ENCODE measurements around the gene HGFAC.

DNA sequence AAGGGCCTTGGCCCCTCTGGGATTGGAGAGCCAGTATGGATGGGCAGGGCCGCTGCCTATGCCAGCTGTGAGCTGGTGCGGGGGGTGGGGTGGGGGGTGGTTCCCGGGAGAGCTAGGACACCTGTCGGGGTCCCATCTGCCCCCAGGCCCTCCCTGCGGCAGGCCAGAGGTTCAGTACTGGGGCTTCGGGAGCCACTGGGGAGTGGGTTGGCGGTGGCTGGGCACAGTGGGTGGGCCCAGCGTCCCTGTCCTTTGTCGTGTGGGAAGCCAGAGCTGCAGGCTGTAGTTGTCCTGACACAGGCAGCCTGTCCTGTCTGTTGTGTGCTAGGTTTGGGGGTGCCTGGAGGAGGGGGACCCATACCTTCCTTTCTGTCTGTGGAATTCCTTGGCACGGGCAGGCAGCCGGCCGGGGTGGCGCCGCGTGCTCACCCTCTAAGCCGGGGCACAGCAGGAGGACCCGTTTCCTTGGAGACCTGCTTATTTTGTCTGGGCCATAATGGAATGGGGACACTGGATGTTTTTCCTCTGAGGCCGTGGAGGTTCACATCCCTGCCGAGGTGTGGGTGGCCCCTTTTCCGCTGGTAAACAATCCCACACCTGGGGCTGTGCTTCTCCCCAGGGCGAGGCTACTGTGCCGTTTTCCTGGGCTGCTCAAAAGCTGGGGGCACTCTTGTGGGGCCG lies 36.1 kb downstream of the HGFAC start:
- TF ChIP-seq, protein P1, sequence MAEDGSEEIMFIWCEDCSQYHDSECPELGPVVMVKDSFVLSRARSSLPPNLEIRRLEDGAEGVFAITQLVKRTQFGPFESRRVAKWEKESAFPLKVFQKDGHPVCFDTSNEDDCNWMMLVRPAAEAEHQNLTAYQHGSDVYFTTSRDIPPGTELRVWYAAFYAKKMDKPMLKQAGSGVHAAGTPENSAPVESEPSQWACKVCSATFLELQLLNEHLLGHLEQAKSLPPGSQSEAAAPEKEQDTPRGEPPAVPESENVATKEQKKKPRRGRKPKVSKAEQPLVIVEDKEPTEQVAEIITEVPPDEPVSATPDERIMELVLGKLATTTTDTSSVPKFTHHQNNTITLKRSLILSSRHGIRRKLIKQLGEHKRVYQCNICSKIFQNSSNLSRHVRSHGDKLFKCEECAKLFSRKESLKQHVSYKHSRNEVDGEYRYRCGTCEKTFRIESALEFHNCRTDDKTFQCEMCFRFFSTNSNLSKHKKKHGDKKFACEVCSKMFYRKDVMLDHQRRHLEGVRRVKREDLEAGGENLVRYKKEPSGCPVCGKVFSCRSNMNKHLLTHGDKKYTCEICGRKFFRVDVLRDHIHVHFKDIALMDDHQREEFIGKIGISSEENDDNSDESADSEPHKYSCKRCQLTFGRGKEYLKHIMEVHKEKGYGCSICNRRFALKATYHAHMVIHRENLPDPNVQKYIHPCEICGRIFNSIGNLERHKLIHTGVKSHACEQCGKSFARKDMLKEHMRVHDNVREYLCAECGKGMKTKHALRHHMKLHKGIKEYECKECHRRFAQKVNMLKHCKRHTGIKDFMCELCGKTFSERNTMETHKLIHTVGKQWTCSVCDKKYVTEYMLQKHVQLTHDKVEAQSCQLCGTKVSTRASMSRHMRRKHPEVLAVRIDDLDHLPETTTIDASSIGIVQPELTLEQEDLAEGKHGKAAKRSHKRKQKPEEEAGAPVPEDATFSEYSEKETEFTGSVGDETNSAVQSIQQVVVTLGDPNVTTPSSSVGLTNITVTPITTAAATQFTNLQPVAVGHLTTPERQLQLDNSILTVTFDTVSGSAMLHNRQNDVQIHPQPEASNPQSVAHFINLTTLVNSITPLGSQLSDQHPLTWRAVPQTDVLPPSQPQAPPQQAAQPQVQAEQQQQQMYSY (CRISPR knock-in tag; IDR thresholded peaks at IDR 0.05): no peak
- TF ChIP-seq, protein P2, sequence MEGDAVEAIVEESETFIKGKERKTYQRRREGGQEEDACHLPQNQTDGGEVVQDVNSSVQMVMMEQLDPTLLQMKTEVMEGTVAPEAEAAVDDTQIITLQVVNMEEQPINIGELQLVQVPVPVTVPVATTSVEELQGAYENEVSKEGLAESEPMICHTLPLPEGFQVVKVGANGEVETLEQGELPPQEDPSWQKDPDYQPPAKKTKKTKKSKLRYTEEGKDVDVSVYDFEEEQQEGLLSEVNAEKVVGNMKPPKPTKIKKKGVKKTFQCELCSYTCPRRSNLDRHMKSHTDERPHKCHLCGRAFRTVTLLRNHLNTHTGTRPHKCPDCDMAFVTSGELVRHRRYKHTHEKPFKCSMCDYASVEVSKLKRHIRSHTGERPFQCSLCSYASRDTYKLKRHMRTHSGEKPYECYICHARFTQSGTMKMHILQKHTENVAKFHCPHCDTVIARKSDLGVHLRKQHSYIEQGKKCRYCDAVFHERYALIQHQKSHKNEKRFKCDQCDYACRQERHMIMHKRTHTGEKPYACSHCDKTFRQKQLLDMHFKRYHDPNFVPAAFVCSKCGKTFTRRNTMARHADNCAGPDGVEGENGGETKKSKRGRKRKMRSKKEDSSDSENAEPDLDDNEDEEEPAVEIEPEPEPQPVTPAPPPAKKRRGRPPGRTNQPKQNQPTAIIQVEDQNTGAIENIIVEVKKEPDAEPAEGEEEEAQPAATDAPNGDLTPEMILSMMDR (IDR thresholded peaks at IDR 0.05 in 2 of 3, conservative IDR thresholded peaks at IDR 0.05 in 1 of 3; ENCODE audit: control insufficient read depth in 2 of 3, extremely low read depth in 1 of 3, insufficient read depth in 1 of 3, low read depth in 3 of 3, low read length in 3 of 3): no peak
- TF ChIP-seq SIX5 (IDR thresholded peaks at IDR 0.05; ENCODE audit: low read depth, low read length, severe bottlenecking) (no peak), ZNF207 (IDR thresholded peaks at IDR 0.05; ENCODE audit: borderline replicate concordance) (no peak), TARDBP (IDR thresholded peaks at IDR 0.05; ENCODE audit: borderline replicate concordance) (no peak), NR2C2 (IDR thresholded peaks at IDR 0.05; ENCODE audit: borderline replicate concordance, control insufficient read depth, insufficient read length, low read depth) (no peak), FOXK2 (IDR thresholded peaks at IDR 0.05) (no peak), RAD21 (IDR thresholded peaks at IDR 0.05; ENCODE audit: insufficient read depth, low read depth, low read length) (no peak), CEBPB (IDR thresholded peaks at IDR 0.05; ENCODE audit: borderline replicate concordance in 1 of 2, low read depth in 2 of 2, low read length in 2 of 2) (no peak)
- TF ChIP-seq, protein P3, sequence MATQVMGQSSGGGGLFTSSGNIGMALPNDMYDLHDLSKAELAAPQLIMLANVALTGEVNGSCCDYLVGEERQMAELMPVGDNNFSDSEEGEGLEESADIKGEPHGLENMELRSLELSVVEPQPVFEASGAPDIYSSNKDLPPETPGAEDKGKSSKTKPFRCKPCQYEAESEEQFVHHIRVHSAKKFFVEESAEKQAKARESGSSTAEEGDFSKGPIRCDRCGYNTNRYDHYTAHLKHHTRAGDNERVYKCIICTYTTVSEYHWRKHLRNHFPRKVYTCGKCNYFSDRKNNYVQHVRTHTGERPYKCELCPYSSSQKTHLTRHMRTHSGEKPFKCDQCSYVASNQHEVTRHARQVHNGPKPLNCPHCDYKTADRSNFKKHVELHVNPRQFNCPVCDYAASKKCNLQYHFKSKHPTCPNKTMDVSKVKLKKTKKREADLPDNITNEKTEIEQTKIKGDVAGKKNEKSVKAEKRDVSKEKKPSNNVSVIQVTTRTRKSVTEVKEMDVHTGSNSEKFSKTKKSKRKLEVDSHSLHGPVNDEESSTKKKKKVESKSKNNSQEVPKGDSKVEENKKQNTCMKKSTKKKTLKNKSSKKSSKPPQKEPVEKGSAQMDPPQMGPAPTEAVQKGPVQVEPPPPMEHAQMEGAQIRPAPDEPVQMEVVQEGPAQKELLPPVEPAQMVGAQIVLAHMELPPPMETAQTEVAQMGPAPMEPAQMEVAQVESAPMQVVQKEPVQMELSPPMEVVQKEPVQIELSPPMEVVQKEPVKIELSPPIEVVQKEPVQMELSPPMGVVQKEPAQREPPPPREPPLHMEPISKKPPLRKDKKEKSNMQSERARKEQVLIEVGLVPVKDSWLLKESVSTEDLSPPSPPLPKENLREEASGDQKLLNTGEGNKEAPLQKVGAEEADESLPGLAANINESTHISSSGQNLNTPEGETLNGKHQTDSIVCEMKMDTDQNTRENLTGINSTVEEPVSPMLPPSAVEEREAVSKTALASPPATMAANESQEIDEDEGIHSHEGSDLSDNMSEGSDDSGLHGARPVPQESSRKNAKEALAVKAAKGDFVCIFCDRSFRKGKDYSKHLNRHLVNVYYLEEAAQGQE (IDR thresholded peaks at IDR 0.05; ENCODE audit: low read depth, low read length): no peak

Measured in GM12878 (cell line).